ENCODE results near the gene THRSP.
A peak's percentile ranks its signal among the peaks of the same experiment; 100 is the strongest.
"Not testable (repeated sequence)": the region's sequence is repeated elsewhere in the genome, so short reads cannot be mapped to it uniquely, and the experiment has no call there.

The THRSP gene

DNA sequence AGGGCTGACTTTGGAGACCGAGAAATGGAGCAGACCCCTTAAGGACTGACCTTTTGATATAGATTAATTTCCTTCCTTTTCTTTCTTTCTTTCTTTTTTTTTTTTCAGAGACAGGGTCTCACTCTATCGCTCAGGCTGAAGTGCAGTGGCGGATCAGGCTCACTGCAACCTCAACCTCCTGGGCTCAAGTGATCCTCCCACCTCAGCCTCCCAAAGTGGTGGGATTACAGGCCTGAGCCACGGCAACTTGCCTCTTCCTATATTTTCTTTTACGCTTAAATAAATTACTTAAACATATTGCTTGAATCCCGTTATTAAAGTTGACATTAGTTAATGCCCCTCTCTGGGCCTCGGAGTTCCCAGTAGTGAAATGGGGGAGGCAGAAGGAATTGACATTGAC lies 40.2 kb upstream of the THRSP start:
- TF ChIP-seq, protein P1, sequence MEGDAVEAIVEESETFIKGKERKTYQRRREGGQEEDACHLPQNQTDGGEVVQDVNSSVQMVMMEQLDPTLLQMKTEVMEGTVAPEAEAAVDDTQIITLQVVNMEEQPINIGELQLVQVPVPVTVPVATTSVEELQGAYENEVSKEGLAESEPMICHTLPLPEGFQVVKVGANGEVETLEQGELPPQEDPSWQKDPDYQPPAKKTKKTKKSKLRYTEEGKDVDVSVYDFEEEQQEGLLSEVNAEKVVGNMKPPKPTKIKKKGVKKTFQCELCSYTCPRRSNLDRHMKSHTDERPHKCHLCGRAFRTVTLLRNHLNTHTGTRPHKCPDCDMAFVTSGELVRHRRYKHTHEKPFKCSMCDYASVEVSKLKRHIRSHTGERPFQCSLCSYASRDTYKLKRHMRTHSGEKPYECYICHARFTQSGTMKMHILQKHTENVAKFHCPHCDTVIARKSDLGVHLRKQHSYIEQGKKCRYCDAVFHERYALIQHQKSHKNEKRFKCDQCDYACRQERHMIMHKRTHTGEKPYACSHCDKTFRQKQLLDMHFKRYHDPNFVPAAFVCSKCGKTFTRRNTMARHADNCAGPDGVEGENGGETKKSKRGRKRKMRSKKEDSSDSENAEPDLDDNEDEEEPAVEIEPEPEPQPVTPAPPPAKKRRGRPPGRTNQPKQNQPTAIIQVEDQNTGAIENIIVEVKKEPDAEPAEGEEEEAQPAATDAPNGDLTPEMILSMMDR (IDR thresholded peaks at IDR 0.05), result no peak
- Histone ChIP-seq H3K27ac (no peak overlapping the region), H3K4me3 (peak overlapping the region; percentile 74)
- no peak for DNase-seq (ENCODE audit: low spot score)

GRCh38 chr11:78025378-78025777 lies 38.3 kb upstream of the THRSP start:
- TF ChIP-seq, protein P1 (IDR thresholded peaks at IDR 0.05), result no peak
- H3K4me3 ChIP-seq, result no peak overlapping the region
- no peak for DNase-seq (ENCODE audit: low spot score)
- no peak overlapping the region for H3K27ac ChIP-seq

DNA sequence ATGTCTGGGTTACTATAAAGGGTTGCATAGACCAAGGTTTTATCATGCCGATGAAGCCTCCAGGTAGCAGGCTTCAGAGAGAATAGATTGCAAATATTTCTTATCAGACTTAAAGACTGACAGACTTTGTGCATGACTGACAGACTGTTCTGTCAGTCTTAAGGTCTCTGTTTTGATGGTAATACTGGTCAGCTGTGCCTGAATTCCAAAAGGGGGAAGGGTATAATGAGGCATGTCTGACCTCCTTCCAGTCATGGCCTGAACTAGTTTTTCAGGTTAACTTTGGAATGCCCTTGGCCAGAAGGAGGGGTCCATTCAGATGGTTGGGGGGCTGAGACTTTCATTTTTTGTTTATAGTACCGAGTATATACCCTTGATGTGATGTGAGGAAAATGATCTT lies 35.9 kb upstream of the THRSP start:
- Histone ChIP-seq H3K27ac (no peak overlapping the region), H3K4me3 (no peak overlapping the region)
- DNase-seq (ENCODE audit: low spot score), result no peak
- TF ChIP-seq, protein P1 (IDR thresholded peaks at IDR 0.05), result no peak

DNA sequence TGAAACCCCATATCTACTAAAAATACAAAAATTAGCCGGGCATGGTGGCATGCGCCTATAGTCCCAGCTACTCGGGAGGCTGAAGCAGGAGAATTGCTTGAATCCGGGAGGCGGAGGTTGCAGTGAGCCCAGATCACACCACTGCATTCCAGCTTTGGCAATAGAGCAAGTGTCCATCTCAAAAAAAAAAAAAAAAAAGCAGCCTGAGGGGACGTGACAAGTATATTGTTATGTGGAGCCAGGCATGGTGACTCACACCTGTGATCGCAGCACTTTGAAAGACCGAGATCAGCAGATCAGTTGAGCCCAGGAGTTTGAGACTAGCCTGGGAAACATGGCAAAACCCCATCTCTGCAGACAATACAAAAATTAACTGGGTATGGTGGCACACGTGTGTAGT lies 35.2 kb upstream of the THRSP start:
- not testable (repeated sequence) for DNase-seq (ENCODE audit: low spot score); H3K27ac ChIP-seq; H3K4me3 ChIP-seq

DNA sequence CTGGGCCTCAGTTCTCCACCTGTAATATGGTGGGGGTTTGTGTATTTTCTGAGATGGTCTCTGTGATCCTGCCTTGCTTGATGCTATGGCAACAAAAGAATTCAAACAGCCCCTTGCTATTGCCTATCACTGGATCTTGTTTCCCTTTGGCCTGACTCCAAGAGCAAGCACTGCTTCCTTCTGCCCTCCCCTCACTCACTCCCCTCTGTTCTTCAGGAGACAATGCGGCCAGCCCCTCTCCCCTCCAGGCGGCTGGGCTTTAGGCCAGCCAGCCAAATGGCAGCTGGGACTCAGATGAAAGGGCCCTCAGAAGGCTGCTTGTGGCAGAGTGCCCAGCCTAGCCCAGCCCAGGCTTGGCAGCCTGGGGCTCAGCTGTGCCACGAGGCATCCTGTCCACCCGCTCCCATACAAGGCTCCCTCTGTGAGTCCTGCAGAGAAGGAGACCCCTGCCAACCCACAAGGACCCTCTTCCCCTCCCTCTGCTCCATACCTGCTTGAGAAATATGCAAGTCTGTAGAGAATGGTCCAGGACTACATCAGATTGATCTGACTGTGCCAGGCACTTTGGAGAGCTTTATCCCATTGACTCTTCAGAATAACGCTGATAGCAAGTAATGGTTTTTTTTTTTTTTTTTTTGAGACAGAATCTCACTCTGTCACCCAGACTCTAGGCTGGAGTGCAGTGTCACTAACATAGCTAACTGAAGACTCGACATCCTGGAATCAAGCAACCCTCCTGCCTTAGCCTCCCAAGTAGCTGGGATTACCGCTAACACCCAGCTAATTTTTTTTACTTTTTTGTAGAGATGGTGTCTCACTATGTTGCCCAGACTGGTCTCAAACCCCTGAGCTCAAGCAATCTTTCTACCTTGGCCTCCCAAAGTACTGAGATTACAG lies 33.0 kb upstream of the THRSP start:
- Histone ChIP-seq H3K27ac (no peak overlapping the region), H3K4me3 (no peak overlapping the region)
- DNase-seq (ENCODE audit: low spot score), result no peak
- TF ChIP-seq, protein P1 (IDR thresholded peaks at IDR 0.05), result no peak

- H3K27ac ChIP-seq, result no peak overlapping the region
- TF ChIP-seq, protein P1 (IDR thresholded peaks at IDR 0.05), result no peak
- no peak for DNase-seq (ENCODE audit: low spot score)
Measured at GRCh38 chr11:78031629-78032028, 32.0 kb upstream of the THRSP start.

GRCh38 chr11:78032090-78032489 lies 31.6 kb upstream of the THRSP start:
- Histone ChIP-seq H3K27ac (no peak overlapping the region), H3K4me3 (no peak overlapping the region)
- TF ChIP-seq, protein P1 (IDR thresholded peaks at IDR 0.05), result no peak
- DNase-seq (ENCODE audit: low spot score), result no peak

More at GRCh38 chr11:78031629-78032028, 32.0 kb upstream of the THRSP start:
- H3K4me3 ChIP-seq, result no peak overlapping the region
